HEK293 (cell line): ENCODE data around the gene TNNI3.

Experiments
- CTCF ChIA-PET: fragments of 350-600 bp; formaldehyde crosslinking; extraction: SDS; loops from one replicate; lab custom pipeline; 2021; ENCODE audit warnings: antibody characterized with exemption; lab: Yijun Ruan, JAX
- POLR2A ChIA-PET: fragments of 300-600 bp; formaldehyde crosslinking; extraction: SDS; loops from one replicate; lab custom pipeline; 2020; ENCODE audit warnings: antibody characterized with exemption, inconsistent platforms; lab: Yijun Ruan, JAX
- H3K27ac ChIP-seq: fragments of 200-500 bp; sonication (Bioruptor generic); 2 replicates; pipeline ENCODE4 v1.5.1; 2014; ENCODE audit warnings: low read depth, low read length, control low read depth, inconsistent platforms; ENCODE audit errors: extremely low read depth
- H3K36me3 ChIP-seq, 2 experiments: fragments of 200-500 bp in 1 of 2; sonication (Bioruptor generic) in 1 of 2; 1 replicate in 1 of 2; 2 replicates in 1 of 2; pipeline ENCODE4 v1.5.1; 2014 to 2017; ENCODE audit warnings: inconsistent platforms in 2 of 2, low read length in 2 of 2; ENCODE audit not compliant: control insufficient read depth in 2 of 2, insufficient read depth in 1 of 2
- H3K4me1 ChIP-seq: fragments of 200-500 bp; sonication (Bioruptor generic); 2 replicates; pipeline ENCODE4 v1.5.1; 2014; ENCODE audit warnings: mild to moderate bottlenecking, low read length, inconsistent platforms; ENCODE audit not compliant: control insufficient read depth, insufficient read depth
- H3K4me3 ChIP-seq: 2 replicates; pipeline ENCODE4 v1.5.1; 2011; ENCODE audit warnings: low read depth, mild to moderate bottlenecking, control low read depth, low read length, moderate library complexity
- H3K9me3 ChIP-seq: fragments of 200-500 bp; sonication (Bioruptor generic); 2 replicates; pipeline ENCODE4 v1.5.1; 2014; ENCODE audit warnings: low read depth, low read length, inconsistent platforms; ENCODE audit not compliant: control insufficient read depth, insufficient read depth
- FEZF1 ChIP-seq: fragments of 450-650 bp; formaldehyde crosslinking; IDR thresholded peaks from 2 replicates; pipeline ENCODE4 v1.5.1; 2016; ENCODE audit warnings: missing biosample characterization, missing genetic modification characterization
- GLIS1 ChIP-seq: fragments of 450-650 bp; formaldehyde crosslinking; IDR thresholded peaks from 2 replicates; pipeline ENCODE4 v1.5.1; 2016; ENCODE audit warnings: missing biosample characterization, missing genetic modification characterization
- IKZF3 ChIP-seq: fragments of 450-650 bp; IDR thresholded peaks from 2 replicates; pipeline ENCODE4 v1.5.0; 2018; ENCODE audit warnings: missing biosample characterization, mild to moderate bottlenecking, missing genetic modification characterization, moderate library complexity
- KLF16 ChIP-seq: fragments of 450-650 bp; formaldehyde crosslinking; IDR thresholded peaks from 2 replicates; pipeline ENCODE4 v1.5.1; 2017; ENCODE audit warnings: missing biosample characterization, missing genetic modification characterization
- OSR2 ChIP-seq: fragments of 450-650 bp; formaldehyde crosslinking; IDR thresholded peaks from 2 replicates; pipeline ENCODE4 v1.5.1; 2016; ENCODE audit warnings: missing biosample characterization, missing genetic modification characterization
- PRDM1 ChIP-seq: fragments of 450-650 bp; formaldehyde crosslinking; IDR thresholded peaks from 2 replicates; pipeline ENCODE4; 2016; ENCODE audit warnings: missing biosample characterization, missing genetic modification characterization
- SP2 ChIP-seq: fragments of 450-650 bp; formaldehyde crosslinking; IDR thresholded peaks from 2 replicates; pipeline ENCODE4 v1.5.1; 2016; ENCODE audit warnings: missing biosample characterization, missing genetic modification characterization
- SP3 ChIP-seq: fragments of 450-650 bp; formaldehyde crosslinking; IDR thresholded peaks from 2 replicates; pipeline ENCODE4 v1.5.1; 2016; ENCODE audit warnings: missing biosample characterization, missing genetic modification characterization
- ZBTB20 ChIP-seq: fragments of 450-650 bp; formaldehyde crosslinking; IDR thresholded peaks from 2 replicates; pipeline ENCODE4 v1.5.1; 2016; ENCODE audit warnings: missing biosample characterization, missing genetic modification characterization
- ZFP37 ChIP-seq: fragments of 450-650 bp; formaldehyde crosslinking; IDR thresholded peaks from 2 replicates; pipeline ENCODE4 v1.5.1; 2016; ENCODE audit warnings: missing biosample characterization, missing genetic modification characterization
- ZNF112 ChIP-seq: fragments of 450-650 bp; formaldehyde crosslinking; IDR thresholded peaks from 2 replicates; pipeline ENCODE4 v1.5.0; 2017; ENCODE audit warnings: missing biosample characterization, missing genetic modification characterization
- ZNF223 ChIP-seq: fragments of 450-650 bp; formaldehyde crosslinking; IDR thresholded peaks from 2 replicates; pipeline ENCODE4 v1.5.1; 2016; ENCODE audit warnings: missing biosample characterization, missing genetic modification characterization
- ZNF23 ChIP-seq: fragments of 450-650 bp; formaldehyde crosslinking; IDR thresholded peaks from 2 replicates; pipeline ENCODE4 v1.5.1; 2016; ENCODE audit warnings: missing biosample characterization, missing genetic modification characterization, borderline replicate concordance
- ZNF324 ChIP-seq: fragments of 450-650 bp; formaldehyde crosslinking; IDR thresholded peaks from 2 replicates; pipeline ENCODE4 v1.5.1; 2016; ENCODE audit warnings: missing biosample characterization, missing genetic modification characterization
- ZNF366 ChIP-seq: fragments of 450-650 bp; formaldehyde crosslinking; conservative IDR thresholded peaks from 2 replicates; pipeline ENCODE4 v1.5.1; 2016; ENCODE audit warnings: missing biosample characterization, missing genetic modification characterization
- ZNF391 ChIP-seq: fragments of 450-650 bp; formaldehyde crosslinking; IDR thresholded peaks from 2 replicates; pipeline ENCODE4 v1.5.1; 2016; ENCODE audit warnings: low read depth, missing biosample characterization, missing genetic modification characterization, borderline replicate concordance
- ZNF416 ChIP-seq: fragments of 450-650 bp; formaldehyde crosslinking; IDR thresholded peaks from 2 replicates; pipeline ENCODE4 v1.5.1; 2016; ENCODE audit warnings: missing biosample characterization, missing genetic modification characterization
- ZNF521 ChIP-seq: fragments of 450-650 bp; formaldehyde crosslinking; IDR thresholded peaks from 2 replicates; pipeline ENCODE4 v1.5.1; 2017; ENCODE audit warnings: missing biosample characterization, mild to moderate bottlenecking, missing genetic modification characterization
- ZNF600 ChIP-seq: fragments of 450-650 bp; formaldehyde crosslinking; IDR thresholded peaks from 2 replicates; pipeline ENCODE4 v1.5.1; 2016; ENCODE audit warnings: missing biosample characterization, missing genetic modification characterization
- ZNF76 ChIP-seq: fragments of 450-650 bp; formaldehyde crosslinking; IDR thresholded peaks from 2 replicates; pipeline ENCODE4; 2016; ENCODE audit warnings: low read depth, missing biosample characterization, missing genetic modification characterization, borderline replicate concordance
- ZNF830 ChIP-seq: fragments of 450-650 bp; IDR thresholded peaks from 2 replicates; pipeline ENCODE4 v1.5.0; 2018; ENCODE audit warnings: missing biosample characterization, missing genetic modification characterization, low read depth, mild to moderate bottlenecking, moderate library complexity
- ZSCAN23 ChIP-seq: fragments of 450-650 bp; formaldehyde crosslinking; IDR thresholded peaks from 2 replicates; pipeline ENCODE4 v1.5.1; 2016; ENCODE audit warnings: missing biosample characterization, missing genetic modification characterization
- ZXDB ChIP-seq: fragments of 450-650 bp; formaldehyde crosslinking; IDR thresholded peaks from 2 replicates; pipeline ENCODE4 v1.5.1; 2016; ENCODE audit warnings: missing biosample characterization, missing genetic modification characterization
- TF ChIP-seq, protein P1 (sequence below): fragments of 450-650 bp; formaldehyde crosslinking; conservative IDR thresholded peaks from 2 replicates; pipeline ENCODE4 v1.5.1; 2016; ENCODE audit warnings: low read depth, missing biosample characterization, missing genetic modification characterization
- TF ChIP-seq, protein P2 (sequence below): fragments of 450-650 bp; formaldehyde crosslinking; IDR thresholded peaks from 2 replicates; pipeline ENCODE4 v1.5.1; 2016; ENCODE audit warnings: missing biosample characterization, missing genetic modification characterization
- TF ChIP-seq, protein P3 (sequence below): fragments of 450-650 bp; formaldehyde crosslinking; IDR thresholded peaks from 2 replicates; pipeline ENCODE4 v1.5.1; 2016; ENCODE audit warnings: missing biosample characterization, missing genetic modification characterization
- TF ChIP-seq, protein P4 (sequence below): fragments of 450-650 bp; formaldehyde crosslinking; IDR thresholded peaks from 2 replicates; pipeline ENCODE4 v1.5.1; 2016; ENCODE audit warnings: missing biosample characterization, missing genetic modification characterization

TNNI3 gene

DNA sequence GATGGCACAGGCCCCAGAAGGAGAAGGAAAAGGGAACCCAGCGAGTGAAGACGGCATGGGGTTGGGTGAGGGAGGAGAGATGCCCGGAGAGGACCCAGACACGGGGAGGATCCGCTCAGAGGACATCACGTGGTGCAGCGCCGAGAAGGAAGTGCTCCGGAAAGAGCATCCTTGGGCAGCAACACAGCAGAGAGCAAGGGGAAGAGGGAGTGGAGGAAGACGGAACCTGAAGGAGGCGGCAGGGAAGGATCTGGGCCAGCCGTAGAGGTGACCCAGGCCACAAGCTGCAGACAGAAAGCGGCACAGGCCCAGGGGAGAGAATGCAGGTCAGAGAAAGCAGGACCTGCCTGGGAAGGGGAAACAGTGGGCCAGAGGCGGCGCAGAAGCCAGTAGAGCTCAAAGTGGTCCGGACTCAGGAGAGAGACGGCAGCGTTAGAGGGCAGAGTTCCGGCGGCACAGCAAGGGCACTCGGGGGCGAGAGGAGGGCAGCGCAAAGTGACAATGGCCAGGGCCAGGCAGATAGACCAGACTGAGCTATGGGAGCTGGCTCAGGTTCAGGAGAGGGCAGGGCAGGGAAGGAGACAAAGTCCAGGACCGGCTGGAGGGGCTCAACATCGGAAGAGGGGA, 41.2 kb downstream of the TNNI3 start:
- CTCF ChIA-PET = interaction anchor here (0.6 to 4.6 kb wide), 4 partner anchors 17 to 43 kb away, joined by 3 to 26 read pairs (median 5); no protein-coding TSS in a partner anchor
- TF ChIP-seq, protein P1, sequence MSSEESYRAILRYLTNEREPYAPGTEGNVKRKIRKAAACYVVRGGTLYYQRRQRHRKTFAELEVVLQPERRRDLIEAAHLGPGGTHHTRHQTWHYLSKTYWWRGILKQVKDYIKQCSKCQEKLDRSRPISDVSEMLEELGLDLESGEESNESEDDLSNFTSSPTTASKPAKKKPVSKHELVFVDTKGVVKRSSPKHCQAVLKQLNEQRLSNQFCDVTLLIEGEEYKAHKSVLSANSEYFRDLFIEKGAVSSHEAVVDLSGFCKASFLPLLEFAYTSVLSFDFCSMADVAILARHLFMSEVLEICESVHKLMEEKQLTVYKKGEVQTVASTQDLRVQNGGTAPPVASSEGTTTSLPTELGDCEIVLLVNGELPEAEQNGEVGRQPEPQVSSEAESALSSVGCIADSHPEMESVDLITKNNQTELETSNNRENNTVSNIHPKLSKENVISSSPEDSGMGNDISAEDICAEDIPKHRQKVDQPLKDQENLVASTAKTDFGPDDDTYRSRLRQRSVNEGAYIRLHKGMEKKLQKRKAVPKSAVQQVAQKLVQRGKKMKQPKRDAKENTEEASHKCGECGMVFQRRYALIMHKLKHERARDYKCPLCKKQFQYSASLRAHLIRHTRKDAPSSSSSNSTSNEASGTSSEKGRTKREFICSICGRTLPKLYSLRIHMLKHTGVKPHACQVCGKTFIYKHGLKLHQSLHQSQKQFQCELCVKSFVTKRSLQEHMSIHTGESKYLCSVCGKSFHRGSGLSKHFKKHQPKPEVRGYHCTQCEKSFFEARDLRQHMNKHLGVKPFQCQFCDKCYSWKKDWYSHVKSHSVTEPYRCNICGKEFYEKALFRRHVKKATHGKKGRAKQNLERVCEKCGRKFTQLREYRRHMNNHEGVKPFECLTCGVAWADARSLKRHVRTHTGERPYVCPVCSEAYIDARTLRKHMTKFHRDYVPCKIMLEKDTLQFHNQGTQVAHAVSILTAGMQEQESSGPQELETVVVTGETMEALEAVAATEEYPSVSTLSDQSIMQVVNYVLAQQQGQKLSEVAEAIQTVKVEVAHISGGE (tag by site-specific recombination) = peak; percentile 94
- peak; percentile 57; the same call in 1 of the 2 replicates for TF ChIP-seq ZBTB20
- TF ChIP-seq ZNF223 (tag by site-specific recombination) = peak; percentile 99
- TF ChIP-seq ZNF521 = no peak
- TF ChIP-seq ZFP37 (tag by site-specific recombination) = peak; percentile 37; the same call in 1 of the 2 replicates
- TF ChIP-seq ZNF830 (tag by site-specific recombination) = no peak
- no peak for TF ChIP-seq ZNF391 (tag by site-specific recombination)
- 0 out of 2 replicates have a peak, but pooled peaks have one; percentile 33 for TF ChIP-seq FEZF1 (tag by site-specific recombination)
- peak; percentile 41; the same call in 1 of the 2 replicates for TF ChIP-seq PRDM1
- no peak for TF ChIP-seq ZNF23
- no peak for TF ChIP-seq IKZF3 (tag by site-specific recombination)
- peak; percentile 28; the same call in 1 of the 2 replicates for TF ChIP-seq GLIS1
- no peak for TF ChIP-seq OSR2 (tag by site-specific recombination)
- TF ChIP-seq SP2 (tag by site-specific recombination) = peak; percentile 53
- peak; percentile 31; the same call in 1 of the 2 replicates for TF ChIP-seq ZNF76 (tag by site-specific recombination)
- TF ChIP-seq, protein P2, sequence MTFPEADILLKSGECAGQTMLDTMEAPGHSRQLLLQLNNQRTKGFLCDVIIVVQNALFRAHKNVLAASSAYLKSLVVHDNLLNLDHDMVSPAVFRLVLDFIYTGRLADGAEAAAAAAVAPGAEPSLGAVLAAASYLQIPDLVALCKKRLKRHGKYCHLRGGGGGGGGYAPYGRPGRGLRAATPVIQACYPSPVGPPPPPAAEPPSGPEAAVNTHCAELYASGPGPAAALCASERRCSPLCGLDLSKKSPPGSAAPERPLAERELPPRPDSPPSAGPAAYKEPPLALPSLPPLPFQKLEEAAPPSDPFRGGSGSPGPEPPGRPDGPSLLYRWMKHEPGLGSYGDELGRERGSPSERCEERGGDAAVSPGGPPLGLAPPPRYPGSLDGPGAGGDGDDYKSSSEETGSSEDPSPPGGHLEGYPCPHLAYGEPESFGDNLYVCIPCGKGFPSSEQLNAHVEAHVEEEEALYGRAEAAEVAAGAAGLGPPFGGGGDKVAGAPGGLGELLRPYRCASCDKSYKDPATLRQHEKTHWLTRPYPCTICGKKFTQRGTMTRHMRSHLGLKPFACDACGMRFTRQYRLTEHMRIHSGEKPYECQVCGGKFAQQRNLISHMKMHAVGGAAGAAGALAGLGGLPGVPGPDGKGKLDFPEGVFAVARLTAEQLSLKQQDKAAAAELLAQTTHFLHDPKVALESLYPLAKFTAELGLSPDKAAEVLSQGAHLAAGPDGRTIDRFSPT = peak; percentile 90
- TF ChIP-seq SP3 (tag by site-specific recombination) = peak; percentile 11; the same call in 1 of the 2 replicates
- TF ChIP-seq ZSCAN23 = no peak
- TF ChIP-seq KLF16 = peak; percentile 60
- TF ChIP-seq ZNF324 = no peak
- no peak for TF ChIP-seq ZNF416 (tag by site-specific recombination)
- peak; percentile 70; the same call in 1 of the 2 replicates for TF ChIP-seq ZNF366
- TF ChIP-seq, protein P3, sequence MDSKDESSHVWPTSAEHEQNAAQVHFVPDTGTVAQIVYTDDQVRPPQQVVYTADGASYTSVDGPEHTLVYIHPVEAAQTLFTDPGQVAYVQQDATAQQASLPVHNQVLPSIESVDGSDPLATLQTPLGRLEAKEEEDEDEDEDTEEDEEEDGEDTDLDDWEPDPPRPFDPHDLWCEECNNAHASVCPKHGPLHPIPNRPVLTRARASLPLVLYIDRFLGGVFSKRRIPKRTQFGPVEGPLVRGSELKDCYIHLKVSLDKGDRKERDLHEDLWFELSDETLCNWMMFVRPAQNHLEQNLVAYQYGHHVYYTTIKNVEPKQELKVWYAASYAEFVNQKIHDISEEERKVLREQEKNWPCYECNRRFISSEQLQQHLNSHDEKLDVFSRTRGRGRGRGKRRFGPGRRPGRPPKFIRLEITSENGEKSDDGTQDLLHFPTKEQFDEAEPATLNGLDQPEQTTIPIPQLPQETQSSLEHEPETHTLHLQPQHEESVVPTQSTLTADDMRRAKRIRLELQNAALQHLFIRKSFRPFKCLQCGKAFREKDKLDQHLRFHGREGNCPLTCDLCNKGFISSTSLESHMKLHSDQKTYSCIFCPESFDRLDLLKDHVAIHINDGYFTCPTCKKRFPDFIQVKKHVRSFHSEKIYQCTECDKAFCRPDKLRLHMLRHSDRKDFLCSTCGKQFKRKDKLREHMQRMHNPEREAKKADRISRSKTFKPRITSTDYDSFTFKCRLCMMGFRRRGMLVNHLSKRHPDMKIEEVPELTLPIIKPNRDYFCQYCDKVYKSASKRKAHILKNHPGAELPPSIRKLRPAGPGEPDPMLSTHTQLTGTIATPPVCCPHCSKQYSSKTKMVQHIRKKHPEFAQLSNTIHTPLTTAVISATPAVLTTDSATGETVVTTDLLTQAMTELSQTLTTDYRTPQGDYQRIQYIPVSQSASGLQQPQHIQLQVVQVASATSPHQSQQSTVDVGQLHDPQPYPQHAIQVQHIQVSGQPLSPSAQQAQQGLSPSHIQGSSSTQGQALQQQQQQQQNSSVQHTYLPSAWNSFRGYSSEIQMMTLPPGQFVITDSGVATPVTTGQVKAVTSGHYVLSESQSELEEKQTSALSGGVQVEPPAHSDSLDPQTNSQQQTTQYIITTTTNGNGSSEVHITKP (tag by site-specific recombination) = 0 out of 2 replicates have a peak, but pooled peaks have one; percentile 17
- peak; percentile 97 for TF ChIP-seq ZNF600 (tag by site-specific recombination)
- no peak for TF ChIP-seq ZNF112 (tag by site-specific recombination)
- TF ChIP-seq, protein P4, sequence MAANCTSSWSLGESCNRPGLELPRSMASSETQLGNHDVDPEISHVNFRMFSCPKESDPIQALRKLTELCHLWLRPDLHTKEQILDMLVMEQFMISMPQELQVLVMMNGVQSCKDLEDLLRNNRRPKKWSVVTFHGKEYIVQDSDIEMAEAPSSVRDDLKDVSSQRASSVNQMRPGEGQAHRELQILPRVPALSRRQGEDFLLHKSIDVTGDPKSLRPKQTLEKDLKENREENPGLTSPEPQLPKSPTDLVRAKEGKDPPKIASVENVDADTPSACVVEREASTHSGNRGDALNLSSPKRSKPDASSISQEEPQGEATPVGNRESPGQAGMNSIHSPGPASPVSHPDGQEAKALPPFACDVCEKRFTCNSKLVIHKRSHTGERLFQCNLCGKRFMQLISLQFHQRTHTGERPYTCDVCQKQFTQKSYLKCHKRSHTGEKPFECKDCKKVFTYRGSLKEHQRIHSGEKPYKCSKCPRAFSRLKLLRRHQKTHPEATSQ (tag by site-specific recombination) = no peak
- TF ChIP-seq ZXDB = 0 out of 2 replicates have a peak, but pooled peaks have one; percentile 22

More for the DNA sequence above, 41.2 kb downstream of the TNNI3 start:
- peak overlapping the region; percentile 78 for H3K4me3 ChIP-seq
- no peaks in the 10 kb centered on the region for H3K9me3 ChIP-seq
- peaks cover 0 to 15% of the 10 kb centered on the region in 2 experiments; a peak in 1 of 3 replicates for H3K36me3 ChIP-seq
- peaks cover 18% of the 10 kb centered on the region for H3K4me1 ChIP-seq
- H3K27ac ChIP-seq = peak overlapping the region; percentile 78; the same call in 1 of the 2 replicates
- POLR2A ChIA-PET = interaction anchor here (1.1 to 2.7 kb wide), 9 partner anchors 10 to 489 kb away, joined by 3 to 13 read pairs (median 6); partner anchors contain the start of genes FIZ1, UBE2S and ZNF865
